Stimulated activated memory B cell treated with anti-CD40 and anti-IgM and Interleukin-4, amounts not matched to agents 10 μg/mL and 1 μg/mL and 100 μg/mL, for 72 hours (primary cell): ENCODE data around the gene MALSU1.

Experiments
- ATAC-seq: fragments of 150-1000 bp; cut with Tn5 transposase; 2 replicates; pipeline ENCODE4 v1.10.0; 2021
- H3K27ac Mint-ChIP-seq: one replicate; pipeline ENCODE4 v1.8.0; 2022; ENCODE audit warnings: mild to moderate bottlenecking, mixed read lengths
- H3K27me3 Mint-ChIP-seq: one replicate; pipeline ENCODE4 v1.8.0; 2022; ENCODE audit warnings: mixed read lengths
- H3K36me3 Mint-ChIP-seq: one replicate; pipeline ENCODE4 v1.8.0; 2022; ENCODE audit warnings: mixed read lengths
- H3K4me1 Mint-ChIP-seq: one replicate; pipeline ENCODE4 v1.8.0; 2022; ENCODE audit warnings: mixed read lengths
- H3K4me3 Mint-ChIP-seq: one replicate; pipeline ENCODE4 v1.8.0; 2022; ENCODE audit warnings: mild to moderate bottlenecking, moderate library complexity, mixed read lengths
- H3K9me3 Mint-ChIP-seq: one replicate; pipeline ENCODE4 v1.8.0; 2022; ENCODE audit warnings: mixed read lengths

The MALSU1 gene

GRCh38 chr7:23338439-23338838 lies 39.3 kb downstream of the MALSU1 start:
- H3K27ac Mint-ChIP-seq = no peak overlapping the region
- no peaks in the 10 kb centered on the region for H3K4me1 Mint-ChIP-seq
- no peak overlapping the region for H3K4me3 Mint-ChIP-seq
- H3K27me3 Mint-ChIP-seq = no peaks in the 10 kb centered on the region
- H3K36me3 Mint-ChIP-seq = peaks cover 6% of the 10 kb centered on the region
- no peak for ATAC-seq
- no peaks in the 10 kb centered on the region for H3K9me3 Mint-ChIP-seq

- no peak overlapping the region for H3K4me3 Mint-ChIP-seq
- no peak overlapping the region for H3K27ac Mint-ChIP-seq
- no peak for ATAC-seq
- no peaks in the 10 kb centered on the region for H3K4me1 Mint-ChIP-seq
- no peaks in the 10 kb centered on the region for H3K9me3 Mint-ChIP-seq
- H3K27me3 Mint-ChIP-seq = no peaks in the 10 kb centered on the region
- peaks cover 6% of the 10 kb centered on the region for H3K36me3 Mint-ChIP-seq
Observed at GRCh38 chr7:23338863-23339262, 39.7 kb downstream of the MALSU1 start.

GRCh38 chr7:23341846-23342598 lies 42.9 kb downstream of the MALSU1 start:
- no peak overlapping the region for H3K27ac Mint-ChIP-seq
- H3K27me3 Mint-ChIP-seq = no peaks in the 10 kb centered on the region
- peaks cover 6% of the 10 kb centered on the region for H3K36me3 Mint-ChIP-seq
- H3K9me3 Mint-ChIP-seq = no peaks in the 10 kb centered on the region
- no peak overlapping the region for H3K4me3 Mint-ChIP-seq
- H3K4me1 Mint-ChIP-seq = peaks cover 21% of the 10 kb centered on the region
- no peak for ATAC-seq

GRCh38 chr7:23343102-23343501 lies 44.0 kb downstream of the MALSU1 start:
- H3K36me3 Mint-ChIP-seq = no peaks in the 10 kb centered on the region
- no peak for ATAC-seq
- H3K4me1 Mint-ChIP-seq = peaks cover 32% of the 10 kb centered on the region

GRCh38 chr7:23343806-23344475 lies 44.8 kb downstream of the MALSU1 start:
- H3K4me3 Mint-ChIP-seq = no peak overlapping the region
- ATAC-seq = no peak
- no peak overlapping the region for H3K27ac Mint-ChIP-seq
- no peaks in the 10 kb centered on the region for H3K36me3 Mint-ChIP-seq
- H3K9me3 Mint-ChIP-seq = no peaks in the 10 kb centered on the region
- peaks cover 32% of the 10 kb centered on the region for H3K4me1 Mint-ChIP-seq
- no peaks in the 10 kb centered on the region for H3K27me3 Mint-ChIP-seq

More at GRCh38 chr7:23343102-23343501, 44.0 kb downstream of the MALSU1 start:
- no peak overlapping the region for H3K27ac Mint-ChIP-seq
- no peak overlapping the region for H3K4me3 Mint-ChIP-seq
- no peaks in the 10 kb centered on the region for H3K27me3 Mint-ChIP-seq
- H3K9me3 Mint-ChIP-seq = no peaks in the 10 kb centered on the region

GRCh38 chr7:23345601-23346000 lies 46.5 kb downstream of the MALSU1 start:
- Mint-ChIP-seq H3K27ac (peak overlapping the region; percentile 85), H3K4me3 (peak overlapping the region; percentile 82)
- no peak for ATAC-seq

GRCh38 chr7:23346316-23346715 lies 47.2 kb downstream of the MALSU1 start:
- peak overlapping the region; percentile 85 for H3K27ac Mint-ChIP-seq
- H3K4me3 Mint-ChIP-seq = peak overlapping the region; percentile 82
- peak; percentile 70 for ATAC-seq

More at GRCh38 chr7:23345601-23346000, 46.5 kb downstream of the MALSU1 start:
- Mint-ChIP-seq H3K4me1 (peaks cover 32% of the 10 kb centered on the region), H3K36me3 (no peaks in the 10 kb centered on the region), H3K27me3 (no peaks in the 10 kb centered on the region), H3K9me3 (no peaks in the 10 kb centered on the region)

GRCh38 chr7:23347033-23347681 lies 48.0 kb downstream of the MALSU1 start:
- Mint-ChIP-seq H3K27me3 (no peaks in the 10 kb centered on the region), H3K36me3 (no peaks in the 10 kb centered on the region), H3K9me3 (no peaks in the 10 kb centered on the region), H3K4me3 (peak overlapping the region; percentile 54), H3K4me1 (peaks cover 32% of the 10 kb centered on the region), H3K27ac (peak overlapping the region; percentile 85)
- ATAC-seq = no peak

More at GRCh38 chr7:23346316-23346715, 47.2 kb downstream of the MALSU1 start:
- Mint-ChIP-seq H3K27me3 (no peaks in the 10 kb centered on the region), H3K4me1 (peaks cover 32% of the 10 kb centered on the region), H3K9me3 (no peaks in the 10 kb centered on the region), H3K36me3 (no peaks in the 10 kb centered on the region)

GRCh38 chr7:23347682-23348180 lies 48.6 kb downstream of the MALSU1 start:
- H3K4me3 Mint-ChIP-seq = peak overlapping the region; percentile 54
- no peaks in the 10 kb centered on the region for H3K36me3 Mint-ChIP-seq
- ATAC-seq = no peak
- no peaks in the 10 kb centered on the region for H3K27me3 Mint-ChIP-seq
- no peaks in the 10 kb centered on the region for H3K9me3 Mint-ChIP-seq
- peak overlapping the region; percentile 85 for H3K27ac Mint-ChIP-seq
- H3K4me1 Mint-ChIP-seq = peaks cover 34% of the 10 kb centered on the region

- H3K27ac Mint-ChIP-seq = no peak overlapping the region
- no peaks in the 10 kb centered on the region for H3K36me3 Mint-ChIP-seq
- no peaks in the 10 kb centered on the region for H3K27me3 Mint-ChIP-seq
- no peak for ATAC-seq
- no peaks in the 10 kb centered on the region for H3K9me3 Mint-ChIP-seq
- H3K4me1 Mint-ChIP-seq = peaks cover 43% of the 10 kb centered on the region
- H3K4me3 Mint-ChIP-seq = no peak overlapping the region
Observed at GRCh38 chr7:23349484-23350157, 50.5 kb downstream of the MALSU1 start.

GRCh38 chr7:23350466-23350865 lies 51.3 kb downstream of the MALSU1 start:
- Mint-ChIP-seq H3K36me3 (no peaks in the 10 kb centered on the region), H3K27me3 (peaks cover 1% of the 10 kb centered on the region), H3K4me1 (peaks cover 37% of the 10 kb centered on the region), H3K27ac (no peak overlapping the region), H3K4me3 (no peak overlapping the region), H3K9me3 (no peaks in the 10 kb centered on the region)
- ATAC-seq = no peak

GRCh38 chr7:23353172-23353571 lies 54.0 kb downstream of the MALSU1 start:
- peak; percentile 64 for ATAC-seq
- peaks cover 11% of the 10 kb centered on the region for H3K4me1 Mint-ChIP-seq
- no peaks in the 10 kb centered on the region for H3K9me3 Mint-ChIP-seq
- no peaks in the 10 kb centered on the region for H3K36me3 Mint-ChIP-seq
- H3K27ac Mint-ChIP-seq = peak overlapping the region; percentile 38
- peaks cover 9% of the 10 kb centered on the region for H3K27me3 Mint-ChIP-seq
- peak overlapping the region; percentile 11 for H3K4me3 Mint-ChIP-seq

GRCh38 chr7:23356168-23356567 lies 57.0 kb downstream of the MALSU1 start:
- no peak overlapping the region for H3K27ac Mint-ChIP-seq
- H3K4me1 Mint-ChIP-seq = peaks cover 11% of the 10 kb centered on the region
- H3K9me3 Mint-ChIP-seq = no peaks in the 10 kb centered on the region
- H3K27me3 Mint-ChIP-seq = peaks cover 9% of the 10 kb centered on the region
- no peaks in the 10 kb centered on the region for H3K36me3 Mint-ChIP-seq
- ATAC-seq = no peak
- H3K4me3 Mint-ChIP-seq = no peak overlapping the region

GRCh38 chr7:23356726-23357125 lies 57.6 kb downstream of the MALSU1 start:
- peaks cover 11% of the 10 kb centered on the region for H3K4me1 Mint-ChIP-seq
- no peaks in the 10 kb centered on the region for H3K36me3 Mint-ChIP-seq
- peaks cover 9% of the 10 kb centered on the region for H3K27me3 Mint-ChIP-seq
- no peak for ATAC-seq
- no peak overlapping the region for H3K4me3 Mint-ChIP-seq
- no peaks in the 10 kb centered on the region for H3K9me3 Mint-ChIP-seq
- H3K27ac Mint-ChIP-seq = no peak overlapping the region
